HepG2 (cell line): Measurements from ENCODE around the gene CBFA2T2. TPM values are rescaled to one million over a fixed set of nuclear protein-coding genes. Genes with fewer than 3 reads are reported as not detected.

ENCODE experiments used
- CBX1 ChIP-seq: IDR thresholded peaks from one replicate; pipeline ENCODE4 v1.6.1; 2016; ENCODE audit warnings: antibody characterized with exemption, low read depth
- CHCHD3 ChIP-seq: sonication (generic); formaldehyde crosslinking; IDR thresholded peaks from 2 replicates; pipeline ENCODE4 v1.8.0; 2022; ENCODE audit warnings: mild to moderate bottlenecking, missing genetic modification reagents, moderate library complexity
- GATAD1 ChIP-seq: IDR thresholded peaks from 2 replicates; pipeline ENCODE4 v1.6.1; 2016; ENCODE audit warnings: missing genetic modification reagents, missing compliant biosample characterization
- GFI1 ChIP-seq: sonication (generic); formaldehyde crosslinking; IDR thresholded peaks from 2 replicates; pipeline ENCODE4 v1.5.0; 2020; ENCODE audit warnings: missing genetic modification reagents, mild to moderate bottlenecking, borderline replicate concordance
- JUND ChIP-seq: sonication (generic); formaldehyde crosslinking; IDR thresholded peaks from 2 replicates; pipeline ENCODE4 v1.8.0; 2022; ENCODE audit warnings: mild to moderate bottlenecking, missing genetic modification reagents
- KLF11 ChIP-seq: IDR thresholded peaks from 2 replicates; pipeline ENCODE4 v1.6.1; 2016; ENCODE audit warnings: missing compliant biosample characterization
- KLF12 ChIP-seq: sonication (generic); formaldehyde crosslinking; IDR thresholded peaks from 2 replicates; pipeline ENCODE4 v1.4.0; 2020; ENCODE audit warnings: missing genetic modification reagents, borderline replicate concordance
- MZF1 ChIP-seq: sonication (generic); formaldehyde crosslinking; IDR thresholded peaks from 2 replicates; pipeline ENCODE4 v1.8.1; 2023; ENCODE audit warnings: mild to moderate bottlenecking, missing genetic modification reagents, borderline replicate concordance
- SNAI1 ChIP-seq: sonication (generic); formaldehyde crosslinking; IDR thresholded peaks from 2 replicates; pipeline ENCODE4 v1.5.0; 2020; ENCODE audit warnings: mild to moderate bottlenecking, missing genetic modification reagents, borderline replicate concordance
- TBL1XR1 ChIP-seq: fragments of 150-350 bp; IDR thresholded peaks from 2 replicates; pipeline ENCODE4 v1.6.1; 2014; ENCODE audit warnings: borderline replicate concordance, low read length; ENCODE audit not compliant: partially characterized antibody
- TP53 ChIP-seq: sonication (generic); formaldehyde crosslinking; conservative IDR thresholded peaks from 2 replicates; pipeline ENCODE4 v1.4.0; 2020; ENCODE audit warnings: missing genetic modification reagents
- ZFP36 ChIP-seq: fragments of 150-350 bp; IDR thresholded peaks from 2 replicates; pipeline ENCODE4 v1.6.1; 2018; ENCODE audit warnings: borderline replicate concordance, low read length, low read depth; ENCODE audit not compliant: partially characterized antibody
- ZFP41 ChIP-seq: sonication (generic); formaldehyde crosslinking; IDR thresholded peaks from 2 replicates; pipeline ENCODE4 v1.4.0; 2020; ENCODE audit warnings: mild to moderate bottlenecking, missing genetic modification reagents, borderline replicate concordance
- ZNF337 ChIP-seq: sonication (generic); formaldehyde crosslinking; IDR thresholded peaks from 2 replicates; pipeline ENCODE4 v1.5.1; 2020; ENCODE audit warnings: missing genetic modification reagents, low read depth, mild to moderate bottlenecking, borderline replicate concordance
- ZNF557 ChIP-seq: sonication (generic); formaldehyde crosslinking; IDR thresholded peaks from 2 replicates; pipeline ENCODE4 v1.4.0; 2020; ENCODE audit warnings: missing genetic modification reagents
- ZNF569 ChIP-seq: sonication (generic); formaldehyde crosslinking; IDR thresholded peaks from 2 replicates; pipeline ENCODE4 v1.5.0; 2020; ENCODE audit warnings: mild to moderate bottlenecking, missing genetic modification reagents, moderate library complexity, borderline replicate concordance
- ZNF660 ChIP-seq: sonication (generic); formaldehyde crosslinking; IDR thresholded peaks from 2 replicates; pipeline ENCODE4 v1.5.1; 2020; ENCODE audit warnings: mild to moderate bottlenecking, low read depth, missing genetic modification reagents, borderline replicate concordance
- ZNF841 ChIP-seq: sonication (generic); formaldehyde crosslinking; IDR thresholded peaks from 2 replicates; pipeline ENCODE4 v1.8.1; 2023; ENCODE audit warnings: missing genetic modification reagents, borderline replicate concordance
- polyA plus RNA-seq, 8 experiments: library from polyadenylated mRNA; depleted of rRNA in 3 of 8; stranded (reverse) in 7 of 8; unstranded in 1 of 8; fragments of >200 nt; fragmentation: Illumina TruSeq in 4 of 8; extraction: Trizol in 4 of 8; gene quantifications; 2 replicates each; pipeline versions ENCODE4 v1.2.1 to v1.2.3, GENCODE V29; 2011 to 2016; ENCODE audit warnings: low read depth in 4 of 8, missing spikeins in 1 of 8, mixed read lengths in 1 of 8; ENCODE audit not compliant: insufficient read depth in 1 of 8
- total RNA-seq, 5 experiments: library from RNA; depleted of rRNA; stranded (reverse); fragments of >200 nt; fragmentation: Illumina TruSeq; extraction: Trizol; gene quantifications; 2 replicates each; pipeline ENCODE4 v1.2.3, GENCODE V29; 2016; ENCODE audit warnings: low read depth in 1 of 5
- TF ChIP-seq, protein P1 (sequence below): sonication (generic); formaldehyde crosslinking; IDR thresholded peaks from 2 replicates; pipeline ENCODE4 v1.4.0; 2020; ENCODE audit warnings: missing genetic modification reagents, borderline replicate concordance
- TF ChIP-seq, protein P2 (sequence below): sonication (generic); formaldehyde crosslinking; IDR thresholded peaks from 2 replicates; pipeline ENCODE4 v1.9.0; 2021; ENCODE audit warnings: missing genetic modification reagents, mild to moderate bottlenecking, borderline replicate concordance
- TF ChIP-seq, protein P3 (sequence below): sonication (generic); formaldehyde crosslinking; IDR thresholded peaks from 2 replicates; pipeline ENCODE4 v1.4.0; 2020; ENCODE audit warnings: missing genetic modification reagents, borderline replicate concordance
- TF ChIP-seq, protein P4 (sequence below): sonication (generic); formaldehyde crosslinking; conservative IDR thresholded peaks from 2 replicates; pipeline ENCODE4 v1.8.0; 2022; ENCODE audit warnings: low read depth, missing genetic modification reagents

CBFA2T2 gene
- total and polyA plus RNA-seq, 2 of the 13 experiments (the other 11 are each of a cell fraction or from before 2014, with no cell fraction given), result 6.3 to 21.2 TPM

DNA sequence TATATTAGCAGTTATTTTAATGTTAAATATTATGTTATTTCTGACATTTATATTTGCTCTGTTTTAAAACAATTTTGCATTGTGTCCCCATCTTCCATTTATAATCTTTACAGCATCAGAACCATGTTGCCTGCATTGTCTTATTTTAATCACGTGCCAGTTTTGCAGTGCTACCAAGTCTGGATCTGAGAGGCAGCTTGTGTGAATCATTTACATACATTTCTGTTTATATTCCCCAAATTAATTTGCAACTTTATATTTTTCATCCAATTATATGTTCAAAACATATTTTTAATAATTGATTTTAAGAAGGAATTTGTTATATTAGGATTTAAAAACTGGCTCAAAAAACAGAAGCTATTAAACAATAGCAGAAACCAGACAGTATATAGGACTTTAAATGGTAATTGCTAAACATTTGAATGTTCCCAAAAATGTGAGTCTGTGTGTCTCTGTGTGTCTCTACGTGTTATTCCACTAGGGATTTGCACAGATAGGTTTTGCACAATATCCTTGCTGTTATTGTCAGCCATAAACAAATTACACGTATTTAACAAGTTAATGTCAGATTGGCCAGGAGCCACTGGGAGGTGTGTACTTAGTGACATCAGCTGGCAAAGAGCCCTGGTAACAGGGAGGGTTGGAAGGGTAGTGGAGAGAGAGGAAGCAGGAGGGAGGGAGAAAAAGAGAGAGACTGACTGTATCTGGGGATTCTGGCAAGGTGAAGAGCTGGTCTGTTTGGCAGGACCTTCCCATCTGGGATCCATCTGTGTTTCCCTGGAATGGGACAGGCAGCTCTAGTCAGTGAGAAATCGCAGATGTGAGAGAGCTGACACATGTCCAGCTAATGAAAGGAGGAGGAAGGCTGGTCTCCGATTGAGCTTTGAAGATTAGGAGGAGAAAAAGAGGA lies 72.1 kb downstream of the CBFA2T2 start (continued):
- TF ChIP-seq, protein P1, sequence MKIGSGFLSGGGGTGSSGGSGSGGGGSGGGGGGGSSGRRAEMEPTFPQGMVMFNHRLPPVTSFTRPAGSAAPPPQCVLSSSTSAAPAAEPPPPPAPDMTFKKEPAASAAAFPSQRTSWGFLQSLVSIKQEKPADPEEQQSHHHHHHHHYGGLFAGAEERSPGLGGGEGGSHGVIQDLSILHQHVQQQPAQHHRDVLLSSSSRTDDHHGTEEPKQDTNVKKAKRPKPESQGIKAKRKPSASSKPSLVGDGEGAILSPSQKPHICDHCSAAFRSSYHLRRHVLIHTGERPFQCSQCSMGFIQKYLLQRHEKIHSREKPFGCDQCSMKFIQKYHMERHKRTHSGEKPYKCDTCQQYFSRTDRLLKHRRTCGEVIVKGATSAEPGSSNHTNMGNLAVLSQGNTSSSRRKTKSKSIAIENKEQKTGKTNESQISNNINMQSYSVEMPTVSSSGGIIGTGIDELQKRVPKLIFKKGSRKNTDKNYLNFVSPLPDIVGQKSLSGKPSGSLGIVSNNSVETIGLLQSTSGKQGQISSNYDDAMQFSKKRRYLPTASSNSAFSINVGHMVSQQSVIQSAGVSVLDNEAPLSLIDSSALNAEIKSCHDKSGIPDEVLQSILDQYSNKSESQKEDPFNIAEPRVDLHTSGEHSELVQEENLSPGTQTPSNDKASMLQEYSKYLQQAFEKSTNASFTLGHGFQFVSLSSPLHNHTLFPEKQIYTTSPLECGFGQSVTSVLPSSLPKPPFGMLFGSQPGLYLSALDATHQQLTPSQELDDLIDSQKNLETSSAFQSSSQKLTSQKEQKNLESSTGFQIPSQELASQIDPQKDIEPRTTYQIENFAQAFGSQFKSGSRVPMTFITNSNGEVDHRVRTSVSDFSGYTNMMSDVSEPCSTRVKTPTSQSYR, result no peak
- TF ChIP-seq MZF1 (CRISPR knock-in tag), result no peak
- TF ChIP-seq ZFP41 (CRISPR knock-in tag), result no peak
- no peak for TF ChIP-seq KLF12
- no peak for TF ChIP-seq ZNF660
- TF ChIP-seq ZNF337 (CRISPR knock-in tag), result no peak
- peak; percentile 57; the same call in 1 of the 2 replicates for TF ChIP-seq GATAD1
- no peak for TF ChIP-seq SNAI1 (CRISPR knock-in tag)
- TF ChIP-seq CHCHD3, result no peak
- no peak for TF ChIP-seq CBX1
- peak; percentile 86 for TF ChIP-seq JUND
- TF ChIP-seq, protein P2, sequence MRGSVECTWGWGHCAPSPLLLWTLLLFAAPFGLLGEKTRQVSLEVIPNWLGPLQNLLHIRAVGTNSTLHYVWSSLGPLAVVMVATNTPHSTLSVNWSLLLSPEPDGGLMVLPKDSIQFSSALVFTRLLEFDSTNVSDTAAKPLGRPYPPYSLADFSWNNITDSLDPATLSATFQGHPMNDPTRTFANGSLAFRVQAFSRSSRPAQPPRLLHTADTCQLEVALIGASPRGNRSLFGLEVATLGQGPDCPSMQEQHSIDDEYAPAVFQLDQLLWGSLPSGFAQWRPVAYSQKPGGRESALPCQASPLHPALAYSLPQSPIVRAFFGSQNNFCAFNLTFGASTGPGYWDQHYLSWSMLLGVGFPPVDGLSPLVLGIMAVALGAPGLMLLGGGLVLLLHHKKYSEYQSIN, result no peak
- no peak; the same call in 1 of the 2 replicates for TF ChIP-seq ZNF569 (CRISPR knock-in tag)
- TF ChIP-seq, protein P3, sequence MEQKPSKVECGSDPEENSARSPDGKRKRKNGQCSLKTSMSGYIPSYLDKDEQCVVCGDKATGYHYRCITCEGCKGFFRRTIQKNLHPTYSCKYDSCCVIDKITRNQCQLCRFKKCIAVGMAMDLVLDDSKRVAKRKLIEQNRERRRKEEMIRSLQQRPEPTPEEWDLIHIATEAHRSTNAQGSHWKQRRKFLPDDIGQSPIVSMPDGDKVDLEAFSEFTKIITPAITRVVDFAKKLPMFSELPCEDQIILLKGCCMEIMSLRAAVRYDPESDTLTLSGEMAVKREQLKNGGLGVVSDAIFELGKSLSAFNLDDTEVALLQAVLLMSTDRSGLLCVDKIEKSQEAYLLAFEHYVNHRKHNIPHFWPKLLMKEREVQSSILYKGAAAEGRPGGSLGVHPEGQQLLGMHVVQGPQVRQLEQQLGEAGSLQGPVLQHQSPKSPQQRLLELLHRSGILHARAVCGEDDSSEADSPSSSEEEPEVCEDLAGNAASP (CRISPR knock-in tag), result no peak
- TF ChIP-seq TBL1XR1, result no peak
- TF ChIP-seq ZNF841 (CRISPR knock-in tag), result no peak
- TF ChIP-seq, protein P4, sequence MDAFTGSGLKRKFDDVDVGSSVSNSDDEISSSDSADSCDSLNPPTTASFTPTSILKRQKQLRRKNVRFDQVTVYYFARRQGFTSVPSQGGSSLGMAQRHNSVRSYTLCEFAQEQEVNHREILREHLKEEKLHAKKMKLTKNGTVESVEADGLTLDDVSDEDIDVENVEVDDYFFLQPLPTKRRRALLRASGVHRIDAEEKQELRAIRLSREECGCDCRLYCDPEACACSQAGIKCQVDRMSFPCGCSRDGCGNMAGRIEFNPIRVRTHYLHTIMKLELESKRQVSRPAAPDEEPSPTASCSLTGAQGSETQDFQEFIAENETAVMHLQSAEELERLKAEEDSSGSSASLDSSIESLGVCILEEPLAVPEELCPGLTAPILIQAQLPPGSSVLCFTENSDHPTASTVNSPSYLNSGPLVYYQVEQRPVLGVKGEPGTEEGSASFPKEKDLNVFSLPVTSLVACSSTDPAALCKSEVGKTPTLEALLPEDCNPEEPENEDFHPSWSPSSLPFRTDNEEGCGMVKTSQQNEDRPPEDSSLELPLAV, result no peak
- TF ChIP-seq KLF11, result peak; percentile 45; the same call in 1 of the 2 replicates
- peak; percentile 24; the same call in 1 of the 2 replicates for TF ChIP-seq GFI1 (CRISPR knock-in tag)
- no peak for TF ChIP-seq ZNF557 (CRISPR knock-in tag)
- no peak for TF ChIP-seq ZFP36
- TF ChIP-seq TP53 (CRISPR knock-in tag), result no peak
